Breast epithelium (tissue), 4 donors: Measurements from ENCODE around the gene MAB21L4. TPM values are rescaled to one million over a fixed set of nuclear protein-coding genes. Genes with fewer than 3 reads are reported as not detected.

Experiments used
- DNase-seq, 2 donors: peaks; one replicate each; pipeline ENCODE4 v3.0.0-alpha.2; 2019; ENCODE audit warnings: low spot score in 2 of 2
- H3K27ac ChIP-seq, 2 donors: fragments of 200-600 bp; sonication (generic) in 1 of 2; one replicate each; pipeline ENCODE4 v1.5.1; 2016 to 2019; ENCODE audit warnings: mild to moderate bottlenecking in 1 of 2
- H3K27me3 ChIP-seq, 2 donors: fragments of 200-600 bp; sonication (generic) in 1 of 2; one replicate each; pipeline versions ENCODE4 v1.5.1 to v1.6.0; 2017 to 2019; ENCODE audit warnings: control low read depth in 1 of 2, mild to moderate bottlenecking in 1 of 2
- H3K36me3 ChIP-seq: fragments of 200-600 bp; one replicate; pipeline ENCODE4 v1.5.1; 2019
- H3K4me1 ChIP-seq, 2 donors: fragments of 200-600 bp; sonication (generic); one replicate each; pipeline ENCODE4 v1.5.1; 2016 to 2019; ENCODE audit warnings: control low read depth in 1 of 2
- H3K4me3 ChIP-seq, 3 donors: fragments of 200-600 bp; sonication (generic); 1 replicate in 2 of 3; 2 replicates in 1 of 3; pipeline ENCODE4 v1.5.1; 2016 to 2019; ENCODE audit warnings: mild to moderate bottlenecking in 3 of 3, moderate library complexity in 2 of 3
- H3K9me3 ChIP-seq, 2 donors: fragments of 200-600 bp; sonication (generic) in 1 of 2; one replicate each; pipeline ENCODE4 v1.5.1; 2016 to 2019; ENCODE audit warnings: control low read depth in 1 of 2
- POLR2A ChIP-seq: fragments of 450-650 bp; IDR thresholded peaks from one replicate; pipeline ENCODE4 v1.6.1; 2016; ENCODE audit warnings: antibody characterized with exemption, mild to moderate bottlenecking, moderate library complexity
- POLR2AphosphoS5 ChIP-seq, 3 donors: sonication (generic); formaldehyde crosslinking; IDR thresholded peaks; one replicate each; pipeline ENCODE4 v1.6.1; 2017; ENCODE audit warnings: antibody characterized with exemption in 3 of 3
- intact Hi-C: fragments of 100-400 bp; cut with DNase I; formaldehyde crosslinking; loops from one replicate; pipeline ENCODE4 v1.15.1; 2023; ENCODE audit warnings: low total_unique reads
- total RNA-seq, 3 donors: library from RNA; depleted of rRNA; stranded (reverse); fragments of >200 nt; gene quantifications; one replicate each; pipeline ENCODE4 v1.1.0, GENCODE V29; 2016
- TF ChIP-seq, protein P1 (sequence below), 3 donors: fragments of 450-650 bp; IDR thresholded peaks; one replicate each; pipeline ENCODE4 v1.5.1; 2016 to 2017; ENCODE audit warnings: antibody characterized with exemption in 3 of 3, mild to moderate bottlenecking in 3 of 3, moderate library complexity in 3 of 3

The MAB21L4 gene
- total RNA-seq, 3 donors from 2014 or later = 0.15 to 2.3 TPM; not detected in 1

DNA sequence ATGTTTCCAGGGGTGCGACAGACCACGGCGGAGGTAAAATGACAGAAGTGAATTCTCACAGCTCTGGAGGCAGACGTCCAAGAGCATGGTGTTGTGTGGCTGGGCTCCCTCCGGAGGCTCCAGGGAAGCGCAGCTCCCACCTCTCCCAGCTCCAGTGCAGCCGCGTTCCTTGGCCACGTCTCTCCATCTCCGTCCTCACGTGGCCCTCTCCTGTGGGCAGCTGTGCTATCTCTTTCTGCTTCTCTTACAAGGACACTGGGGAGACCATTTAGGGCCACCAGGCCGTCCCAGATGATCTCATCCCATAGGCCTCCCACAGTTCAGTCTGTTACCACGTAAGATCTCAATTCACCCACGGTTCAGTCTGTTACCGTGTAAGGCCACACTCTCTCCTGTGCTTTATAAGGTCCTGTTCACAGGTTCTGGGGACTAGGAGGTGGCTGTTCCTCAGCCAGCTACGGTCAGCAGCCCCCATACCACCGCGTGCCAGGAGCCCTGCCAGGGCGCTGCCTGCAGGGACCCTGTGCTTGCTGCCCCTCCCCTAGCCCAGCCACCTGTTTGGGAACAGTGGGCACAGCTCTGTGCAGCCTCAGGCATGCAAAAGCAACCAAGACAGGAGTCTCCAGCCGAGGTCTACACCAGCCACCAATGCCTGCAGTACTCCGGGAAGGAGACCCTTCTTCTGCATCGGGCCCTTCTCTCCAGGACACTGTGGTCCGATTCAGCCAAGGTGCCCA, 2.9 kb upstream of the MAB21L4 start:
- Histone ChIP-seq H3K27me3 (no peaks in the 10 kb centered on the region), H3K27ac (peak overlapping the region; percentile 82 to 90), H3K4me3 (peak overlapping the region in 1 of 3 donors; percentile 37), H3K9me3 (no peaks in the 10 kb centered on the region), H3K4me1 (no peaks in the 10 kb centered on the region), H3K36me3 (no peaks in the 10 kb centered on the region)
- TF ChIP-seq, protein P1, sequence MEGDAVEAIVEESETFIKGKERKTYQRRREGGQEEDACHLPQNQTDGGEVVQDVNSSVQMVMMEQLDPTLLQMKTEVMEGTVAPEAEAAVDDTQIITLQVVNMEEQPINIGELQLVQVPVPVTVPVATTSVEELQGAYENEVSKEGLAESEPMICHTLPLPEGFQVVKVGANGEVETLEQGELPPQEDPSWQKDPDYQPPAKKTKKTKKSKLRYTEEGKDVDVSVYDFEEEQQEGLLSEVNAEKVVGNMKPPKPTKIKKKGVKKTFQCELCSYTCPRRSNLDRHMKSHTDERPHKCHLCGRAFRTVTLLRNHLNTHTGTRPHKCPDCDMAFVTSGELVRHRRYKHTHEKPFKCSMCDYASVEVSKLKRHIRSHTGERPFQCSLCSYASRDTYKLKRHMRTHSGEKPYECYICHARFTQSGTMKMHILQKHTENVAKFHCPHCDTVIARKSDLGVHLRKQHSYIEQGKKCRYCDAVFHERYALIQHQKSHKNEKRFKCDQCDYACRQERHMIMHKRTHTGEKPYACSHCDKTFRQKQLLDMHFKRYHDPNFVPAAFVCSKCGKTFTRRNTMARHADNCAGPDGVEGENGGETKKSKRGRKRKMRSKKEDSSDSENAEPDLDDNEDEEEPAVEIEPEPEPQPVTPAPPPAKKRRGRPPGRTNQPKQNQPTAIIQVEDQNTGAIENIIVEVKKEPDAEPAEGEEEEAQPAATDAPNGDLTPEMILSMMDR (IDR thresholded peaks at IDR 0.05) = no peak
- TF ChIP-seq POLR2A = no peak
- intact Hi-C loops = no loop called here
- no peak for DNase-seq

DNA sequence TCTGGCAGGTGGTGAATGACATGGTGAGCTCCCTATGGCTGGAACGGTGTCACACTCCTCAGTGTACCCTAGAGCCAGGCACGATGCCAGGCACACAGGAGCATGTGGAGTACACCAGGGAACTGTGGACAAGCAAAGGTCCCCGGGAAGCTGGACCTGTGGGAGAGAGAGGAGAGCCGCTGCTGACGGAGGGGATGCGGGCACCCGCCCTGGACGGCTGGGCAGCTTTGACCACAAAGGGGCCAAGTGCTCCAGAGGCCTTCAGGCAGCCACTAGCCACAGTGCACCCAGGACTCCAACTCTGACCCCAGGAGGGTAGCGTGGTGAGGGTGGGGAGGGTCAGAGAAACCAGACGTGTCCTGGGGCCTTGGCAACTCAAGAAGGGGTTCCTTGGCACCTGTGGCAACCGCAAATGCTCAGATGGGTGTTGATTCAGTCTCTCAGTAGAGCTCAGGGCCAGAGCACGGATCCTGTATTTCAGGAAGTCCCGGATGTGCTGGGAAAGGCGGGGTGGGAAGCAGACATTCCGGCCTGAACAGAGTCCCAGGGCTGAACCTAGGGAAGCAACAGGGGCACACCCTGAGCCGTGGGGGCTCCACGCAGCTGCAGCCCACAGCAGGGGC, 2.3 kb upstream of the MAB21L4 start:
- Histone ChIP-seq H3K4me3 (peak overlapping the region in 1 of 3 donors; percentile 37), H3K9me3 (no peaks in the 10 kb centered on the region), H3K27ac (peak overlapping the region; percentile 82 to 90), H3K36me3 (no peaks in the 10 kb centered on the region), H3K4me1 (no peaks in the 10 kb centered on the region), H3K27me3 (no peaks in the 10 kb centered on the region)
- intact Hi-C loops = no loop called here
- peak; percentile 66 to 71 for DNase-seq
- TF ChIP-seq POLR2A = no peak
- TF ChIP-seq, protein P1 (IDR thresholded peaks at IDR 0.05) = no peak
- TF ChIP-seq POLR2AphosphoS5 (IDR thresholded peaks at IDR 0.05) = peak; percentile 10 to 28 (median 11)

DNA sequence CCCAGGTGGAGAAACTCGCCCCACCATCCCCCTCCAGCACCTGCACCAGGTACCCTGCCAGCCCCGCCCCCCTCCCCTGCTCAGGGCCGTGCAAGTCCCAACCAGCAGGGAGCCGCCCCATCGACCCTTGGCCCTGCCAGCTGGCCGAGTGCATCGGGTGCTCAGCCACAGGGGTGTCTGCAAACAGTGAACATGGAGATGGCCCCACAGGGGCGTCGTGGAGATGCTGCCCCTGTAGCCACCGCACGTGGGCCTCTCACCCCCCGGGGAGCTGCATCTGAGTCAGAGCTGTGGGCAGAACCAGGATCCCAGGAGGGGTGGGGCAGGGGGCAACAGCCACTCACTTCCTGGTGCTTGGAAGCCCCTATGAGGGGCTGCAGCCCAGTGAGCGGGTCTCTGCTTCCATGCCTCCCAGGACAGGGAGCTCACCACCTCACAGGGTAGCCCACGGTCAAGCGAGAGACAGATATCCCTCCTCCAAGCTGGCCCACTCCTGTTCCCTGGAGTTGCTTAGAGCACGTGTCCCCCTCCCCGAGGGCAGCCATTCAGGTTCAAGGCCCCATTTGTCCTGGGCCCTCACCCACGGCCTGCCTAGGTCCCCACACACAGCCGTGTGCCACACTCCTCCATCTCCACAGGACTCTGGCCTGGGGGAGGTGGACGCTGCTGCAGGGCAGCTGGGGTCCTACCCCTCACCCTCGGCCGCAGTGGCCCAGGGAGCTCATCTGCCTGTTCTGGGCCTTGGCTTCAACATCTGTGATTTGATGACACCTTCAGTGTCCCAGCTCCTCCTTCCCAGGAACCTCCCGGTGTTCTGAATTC, 1.1 kb upstream of the MAB21L4 start:
- Histone ChIP-seq H3K36me3 (no peaks in the 10 kb centered on the region), H3K9me3 (no peaks in the 10 kb centered on the region), H3K4me1 (no peaks in the 10 kb centered on the region), H3K4me3 (no peak overlapping the region), H3K27ac (peak overlapping the region; percentile 82 to 90), H3K27me3 (no peaks in the 10 kb centered on the region)
- DNase-seq = peak in 1 of 2 donors; percentile 43
- TF ChIP-seq, protein P1 (IDR thresholded peaks at IDR 0.05) = no peak
- TF ChIP-seq POLR2A = no peak
- TF ChIP-seq POLR2AphosphoS5 (IDR thresholded peaks at IDR 0.05) = no peak
- intact Hi-C loops = no loop called here

DNA sequence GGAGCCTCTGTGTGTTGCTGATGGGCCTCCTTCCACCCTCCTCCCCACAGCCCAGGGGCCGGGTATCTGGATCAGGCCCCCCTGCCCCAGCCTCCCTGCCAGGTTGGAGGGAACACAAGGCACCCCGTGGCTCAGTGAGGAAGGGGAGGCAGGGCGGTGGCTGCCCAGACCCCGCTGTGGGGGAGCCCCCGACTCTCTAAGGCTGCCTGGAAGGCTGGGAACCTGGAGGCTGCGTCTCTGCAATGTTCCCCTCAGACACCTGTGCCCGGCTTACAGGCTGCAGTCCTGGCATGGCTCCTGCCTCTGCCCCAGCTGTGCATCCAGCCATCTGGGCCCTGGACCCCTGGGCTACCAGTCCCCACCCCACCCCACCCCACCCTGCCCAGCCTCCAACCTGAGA, 438 bp upstream of the MAB21L4 start:
- Histone ChIP-seq H3K4me1 (no peaks in the 10 kb centered on the region), H3K4me3 (no peak overlapping the region), H3K36me3 (no peaks in the 10 kb centered on the region), H3K27me3 (no peaks in the 10 kb centered on the region), H3K27ac (peak overlapping the region in 1 of 2 donors; percentile 32), H3K9me3 (no peaks in the 10 kb centered on the region)
- intact Hi-C loops = no loop called here
- DNase-seq = no peak
- TF ChIP-seq, protein P1 (IDR thresholded peaks at IDR 0.05) = no peak
- no peak for TF ChIP-seq POLR2A
- TF ChIP-seq POLR2AphosphoS5 (IDR thresholded peaks at IDR 0.05) = no peak
